GM19023 (cell line): Measurements from ENCODE around the gene QSOX1.

ENCODE experiments used
- ATAC-seq: cut with Tn5 transposase; IDR thresholded peaks from one replicate; pipeline ENCODE4 v1.9.1; 2021; ENCODE audit warnings: mild to moderate bottlenecking, moderate library complexity; ENCODE audit not compliant: unreplicated experiment

Gene QSOX1

GRCh38 chr1:180232521-180233043 lies 77.9 kb downstream of the QSOX1 start:
- ATAC-seq, result no peak

DNA sequence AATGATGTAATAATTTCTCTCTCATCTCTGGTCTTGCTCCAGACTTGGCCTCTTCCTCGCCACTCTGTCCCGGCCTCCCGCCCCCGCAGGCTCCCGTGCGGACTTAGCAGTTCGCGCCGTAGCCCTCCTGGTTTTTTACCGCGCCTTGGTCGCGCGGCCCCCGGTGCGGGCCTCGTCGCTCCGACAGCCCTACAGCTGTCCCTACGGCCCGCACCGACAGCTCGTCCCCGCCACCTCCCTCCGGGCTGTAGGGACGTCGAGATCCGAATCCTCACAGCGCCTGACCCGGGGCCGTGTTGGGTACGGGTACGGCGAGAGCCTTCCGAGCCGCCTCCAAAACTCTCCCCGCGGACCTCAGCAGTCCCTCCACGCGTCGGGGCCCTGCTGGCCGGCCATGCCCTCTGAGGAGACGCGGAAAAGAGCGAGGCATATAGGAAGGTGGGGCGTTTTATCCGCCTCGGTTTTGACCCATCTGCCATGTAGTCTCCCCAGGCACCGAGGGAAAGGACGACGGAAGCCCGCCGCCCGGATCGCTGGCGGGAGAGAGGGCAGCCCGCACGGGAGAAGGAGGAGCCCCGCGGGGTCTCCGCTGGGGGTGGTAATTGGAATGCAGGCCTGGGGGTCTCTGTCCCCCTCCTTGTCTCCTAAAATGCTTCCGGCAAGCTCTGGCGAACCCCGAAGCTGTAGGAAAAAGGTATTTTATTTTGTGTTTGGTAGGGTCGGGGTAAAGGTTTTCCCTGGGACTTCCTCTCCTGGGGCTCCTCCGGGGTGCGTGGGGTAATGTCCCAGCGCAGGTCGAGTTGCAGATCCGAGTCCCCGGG lies 78.7 kb downstream of the QSOX1 start:
- no peak for ATAC-seq

- no peak for ATAC-seq
Observed at GRCh38 chr1:180234369-180235076, 79.9 kb downstream of the QSOX1 start.

DNA sequence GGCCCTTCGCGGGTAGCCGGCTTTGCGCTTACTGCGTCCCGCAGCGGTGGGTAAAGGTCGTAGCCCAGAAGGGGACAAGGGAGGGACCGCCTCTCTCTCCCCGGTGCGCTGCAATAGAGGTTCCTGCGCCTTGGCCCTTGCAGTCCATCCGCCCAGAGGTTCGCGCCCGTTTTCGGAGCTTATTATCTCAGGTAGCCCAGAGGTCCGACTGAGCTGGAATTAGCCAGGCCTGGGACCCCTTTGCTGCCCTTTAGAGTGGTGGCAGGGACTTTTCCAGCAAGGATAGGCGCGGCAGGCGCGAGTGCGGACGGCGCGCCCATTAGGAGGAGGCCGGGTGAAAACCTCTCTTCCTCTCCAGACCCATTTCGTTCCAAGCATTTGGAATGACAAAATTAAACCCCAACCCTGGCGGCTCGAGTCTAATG lies 80.4 kb downstream of the QSOX1 start:
- ATAC-seq, result no peak

- no peak for ATAC-seq
Observed at GRCh38 chr1:180235502-180236239, 81.0 kb downstream of the QSOX1 start.

GRCh38 chr1:180236698-180237509 lies 82.2 kb downstream of the QSOX1 start:
- ATAC-seq, result no peak

DNA sequence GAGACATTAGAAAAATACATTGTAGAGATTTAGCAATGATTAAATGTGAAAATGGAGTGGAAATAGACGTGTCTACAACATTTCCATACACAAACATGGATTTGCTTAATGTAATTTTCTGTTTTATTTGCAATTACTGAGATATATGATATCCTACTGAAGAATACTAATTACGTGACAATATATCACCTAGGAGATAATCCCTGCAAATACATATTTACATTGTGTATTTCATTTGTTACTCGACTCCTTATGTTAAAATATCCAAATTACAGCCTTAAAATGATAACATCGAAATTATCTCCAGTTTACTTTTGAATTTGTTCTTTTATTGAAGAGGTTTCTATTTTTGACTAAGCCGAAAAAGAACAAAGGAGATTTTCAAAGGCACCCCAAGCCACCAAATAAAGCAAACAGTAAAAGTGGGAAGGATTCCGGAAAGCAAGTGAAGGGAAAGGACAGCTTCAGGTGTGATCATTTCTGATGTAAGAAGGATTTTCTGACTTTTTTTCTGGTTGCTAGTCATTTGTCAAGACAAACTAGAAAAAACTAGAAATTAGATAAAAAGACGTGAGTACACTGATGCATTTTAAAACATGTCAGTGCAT lies 83.3 kb downstream of the QSOX1 start:
- no peak for ATAC-seq

DNA sequence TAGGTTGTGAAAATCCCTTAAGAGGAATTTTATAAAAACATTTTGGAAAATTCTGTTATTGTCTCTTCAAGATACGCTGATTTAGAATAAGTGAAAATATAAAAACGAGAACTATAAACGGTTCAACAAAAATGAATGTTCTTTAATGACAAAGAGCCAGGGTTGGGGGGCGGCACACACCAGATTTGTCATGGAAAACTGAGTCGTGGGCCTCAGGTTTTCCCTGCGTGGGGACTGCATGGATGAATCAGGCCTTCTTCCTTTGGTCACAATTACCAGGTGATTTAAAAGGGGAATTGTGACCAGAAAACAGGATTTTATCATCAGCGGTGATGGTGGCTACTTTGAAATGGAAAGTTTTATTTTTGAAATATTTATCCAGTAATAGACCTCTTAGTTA lies 84.0 kb downstream of the QSOX1 start:
- no peak for ATAC-seq

- ATAC-seq, result no peak
Observed at GRCh38 chr1:180239145-180240096, 84.8 kb downstream of the QSOX1 start.

- ATAC-seq, result no peak
Observed at GRCh38 chr1:180241716-180242544, 87.3 kb downstream of the QSOX1 start.

DNA sequence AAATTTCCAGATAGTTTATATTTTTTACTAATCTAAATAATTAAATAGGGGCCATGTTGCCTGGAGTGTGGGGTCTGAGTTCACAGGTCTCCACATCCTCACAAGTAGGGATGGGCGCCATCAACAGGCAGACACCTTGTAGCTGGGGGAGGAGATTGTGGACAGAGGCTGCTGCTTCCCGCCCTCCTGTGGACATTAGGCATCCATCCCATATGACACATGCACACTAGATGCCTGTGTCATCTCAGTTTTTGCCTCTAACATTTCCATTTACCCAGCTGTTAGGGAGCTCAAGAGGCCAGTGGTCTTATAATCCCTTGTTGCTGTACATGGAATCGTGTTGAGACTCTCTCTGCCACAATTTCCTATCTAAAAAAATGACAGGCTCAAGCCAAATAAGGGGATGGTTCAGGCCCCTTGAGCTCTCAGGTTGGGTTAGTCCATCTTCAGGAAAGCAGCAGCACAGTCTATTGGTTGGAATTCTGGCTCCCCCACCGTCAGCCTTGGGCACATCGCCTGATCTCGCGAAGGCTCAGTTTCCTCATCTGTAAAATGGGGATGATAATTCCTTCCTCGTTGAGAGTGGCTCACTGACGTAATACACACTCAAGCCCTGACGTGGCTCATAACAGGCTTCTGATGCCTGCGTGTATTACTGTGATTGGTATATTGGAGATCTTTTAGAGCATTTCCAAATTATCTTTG lies 89.0 kb downstream of the QSOX1 start:
- no peak for ATAC-seq

- ATAC-seq, result no peak
Observed at GRCh38 chr1:180244840-180245239, 90.2 kb downstream of the QSOX1 start.

DNA sequence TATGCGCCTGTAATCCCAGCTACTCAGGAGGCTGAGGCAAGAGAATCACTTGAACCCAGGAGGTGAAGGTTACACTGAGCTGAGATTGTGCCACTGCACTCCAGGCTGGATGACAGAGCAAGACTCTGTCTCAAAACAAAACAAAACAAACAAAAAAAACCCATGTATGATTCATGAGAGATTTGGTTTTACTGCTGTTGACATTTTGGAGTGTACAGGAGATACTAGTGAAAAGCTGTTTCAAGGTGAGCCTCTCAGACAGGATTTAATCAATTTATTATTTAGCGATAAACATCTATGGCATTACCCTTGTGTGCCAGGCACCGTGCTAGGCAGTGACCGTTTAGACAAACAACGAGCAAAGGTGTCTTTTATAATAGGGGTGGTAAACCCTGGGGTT lies 91.9 kb downstream of the QSOX1 start:
- no peak for ATAC-seq

DNA sequence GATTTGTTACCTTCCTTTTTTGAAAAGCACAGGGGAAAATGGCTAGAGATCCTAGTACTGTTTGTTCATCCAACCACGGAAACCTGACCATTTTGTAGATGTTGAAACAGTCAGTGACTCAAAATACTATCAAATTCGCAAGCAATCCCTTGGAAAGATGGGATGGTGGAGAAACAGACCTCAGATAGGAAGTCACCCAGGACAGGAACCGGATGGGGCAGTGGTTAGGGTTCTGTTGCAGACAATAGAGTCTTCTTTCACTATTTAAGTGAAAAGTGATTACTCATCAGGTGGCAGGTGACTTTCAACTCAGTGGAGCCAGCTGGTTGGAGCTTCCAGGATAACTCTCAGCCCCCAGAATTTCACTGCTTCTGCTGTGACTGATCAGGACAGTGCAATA lies 92.4 kb downstream of the QSOX1 start:
- no peak for ATAC-seq

DNA sequence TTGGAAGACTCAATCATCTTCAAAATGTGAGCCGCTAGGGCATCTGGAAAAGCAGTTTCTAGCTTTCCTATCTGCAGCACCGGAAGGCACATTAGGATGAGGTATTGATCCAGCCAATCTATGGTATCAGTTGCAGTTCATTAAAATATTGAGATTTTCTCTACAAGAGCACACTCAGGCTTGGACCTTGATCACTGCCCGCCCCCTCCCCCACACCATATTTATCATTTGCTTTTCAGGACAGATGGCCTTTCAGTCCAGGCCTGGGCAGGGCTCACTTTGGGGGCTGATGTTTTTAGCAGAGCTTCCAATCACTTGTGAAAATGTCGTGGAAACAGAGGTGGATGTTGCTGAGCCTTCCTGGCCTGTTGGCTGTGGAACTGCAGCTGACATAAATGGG lies 92.9 kb downstream of the QSOX1 start:
- ATAC-seq, result no peak

GRCh38 chr1:180248176-180248575 lies 93.5 kb downstream of the QSOX1 start:
- ATAC-seq, result no peak
